GM12878 (cell line): ENCODE results near the gene ACVR1B. TPM values are rescaled to one million over a fixed set of nuclear protein-coding genes. Genes with fewer than 3 reads are reported as not detected.

Source experiments
- ATAC-seq: fragments of 200-7000 bp; cut with Tn5 transposase; 3 replicates; pipeline ENCODE4 v1.9.1; 2020; ENCODE audit warnings: mild to moderate bottlenecking, moderate library complexity
- BruUV-seq: library from RNA; stranded (reverse); fragments of 400-500 nt; replicated peaks from 2 replicates; lab custom pipeline; 2021; lab: Mats Ljungman, UMichigan
- CTCF ChIA-PET: fragments of 300-600 bp; sonication (Branson Sonifier 250); formaldehyde crosslinking; extraction: SDS; loops from one replicate; lab custom pipeline; 2021; ENCODE audit warnings: inconsistent platforms; lab: Yijun Ruan, JAX
- POLR2A ChIA-PET: fragments of 350-600 bp; formaldehyde crosslinking; extraction: SDS; loops from one replicate; lab custom pipeline; 2021; ENCODE audit warnings: inconsistent platforms; lab: Charles Lee
- RAD21 ChIA-PET: fragments of 300-600 bp; sonication (Branson Sonifier 250); formaldehyde crosslinking; loops from one replicate; lab custom pipeline; 2023; ENCODE audit warnings: antibody characterized with exemption; ENCODE audit not compliant: unreplicated experiment; lab: Charles Lee
- SMC1A ChIA-PET: fragments of 300-600 bp; sonication (Branson Sonifier 250); formaldehyde crosslinking; loops from one replicate; lab custom pipeline; 2023; ENCODE audit not compliant: unreplicated experiment, uncharacterized antibody; lab: Charles Lee
- DNase-seq: peaks from one replicate; pipeline ENCODE4 v3.0.0-alpha.2; 2011; ENCODE audit warnings: low read depth, low spot score
- FAIRE-seq: peaks from 3 replicates; lab custom pipeline; 2011; peaks lifted over from hg19 to GRCh38; lab: Jason Lieb, UNC
- H2AFZ ChIP-seq: 2 replicates; pipeline ENCODE4 v1.6.0; 2011; ENCODE audit warnings: low read depth, low read length, control low read depth; ENCODE audit not compliant: control insufficient read depth
- H3K27ac ChIP-seq: 2 replicates; pipeline ENCODE4 v1.5.1; 2011; ENCODE audit warnings: control low read depth; ENCODE audit not compliant: control insufficient read depth, insufficient read depth
- H3K27me3 ChIP-seq, 2 experiments: replicated peaks in 1 of 2; 2 replicates each; pipeline versions ENCODE4 v1.6.0 to v1.6.1; 2011; ENCODE audit warnings: low read length in 1 of 2; ENCODE audit not compliant: control insufficient read depth in 2 of 2, insufficient read depth in 2 of 2
- H3K36me3 ChIP-seq, 2 experiments: 2 replicates each; pipeline ENCODE4 v1.5.1; 2011; ENCODE audit warnings: low read length in 1 of 2; ENCODE audit not compliant: control insufficient read depth in 2 of 2, insufficient read depth in 2 of 2
- H3K4me1 ChIP-seq: 2 replicates; pipeline ENCODE4 v1.6.1; 2011; ENCODE audit warnings: mild to moderate bottlenecking, low read length, moderate library complexity, mixed read lengths; ENCODE audit not compliant: control insufficient read depth, insufficient read depth
- H3K4me2 ChIP-seq: 2 replicates; pipeline ENCODE4 v1.6.0; 2011; ENCODE audit warnings: control low read depth; ENCODE audit not compliant: control insufficient read depth, insufficient read depth
- H3K4me3 ChIP-seq: fragments of 200-600 bp; sonication (generic); 2 replicates; pipeline ENCODE4 v1.5.1; 2016
- H3K79me2 ChIP-seq: 2 replicates; pipeline ENCODE4 v1.6.0; 2011; ENCODE audit warnings: low read length; ENCODE audit not compliant: control insufficient read depth, insufficient read depth
- H3K9ac ChIP-seq: 2 replicates; pipeline ENCODE4 v1.8.0; 2011; ENCODE audit warnings: low read length, control low read depth, mixed read lengths; ENCODE audit not compliant: control insufficient read depth, insufficient read depth
- H3K9me3 ChIP-seq: replicated peaks from 3 replicates; pipeline ENCODE4 v1.5.1; 2011; ENCODE audit warnings: mild to moderate bottlenecking, low read length; ENCODE audit not compliant: control insufficient read depth, insufficient read depth
- H4K20me1 ChIP-seq: 2 replicates; pipeline ENCODE4 v1.6.0; 2011; ENCODE audit not compliant: control insufficient read depth, insufficient read depth
- CBX5 ChIP-seq: sonication (generic); IDR thresholded peaks from 2 replicates; pipeline ENCODE4 v1.6.1; 2016; ENCODE audit warnings: low read depth, moderate library complexity, mild to moderate bottlenecking, inconsistent platforms
- EZH2 ChIP-seq: IDR thresholded peaks from 2 replicates; pipeline ENCODE4 v1.6.1; 2012; ENCODE audit warnings: low read depth, mild to moderate bottlenecking, control low read depth, inconsistent platforms, low read length, borderline replicate concordance; ENCODE audit not compliant: control insufficient read depth
- GATAD2B ChIP-seq: fragments of 450-650 bp; conservative IDR thresholded peaks from 2 replicates; pipeline ENCODE4 v1.6.1; 2017; ENCODE audit warnings: low read depth, mild to moderate bottlenecking, moderate library complexity
- IRF5 ChIP-seq: fragments of 450-650 bp; IDR thresholded peaks from 2 replicates; pipeline ENCODE4 v1.6.1; 2017; ENCODE audit warnings: borderline replicate concordance
- MXI1 ChIP-seq: fragments of 150-350 bp; IDR thresholded peaks from 2 replicates; pipeline ENCODE4 v1.6.1; 2011; ENCODE audit warnings: low read depth, mild to moderate bottlenecking, inconsistent platforms, low read length, improper control_type of control experiment
- POLR2A ChIP-seq: IDR thresholded peaks from 2 replicates; pipeline ENCODE4 v1.6.1; 2011; ENCODE audit warnings: low read depth, mild to moderate bottlenecking, low read length
- SKIL ChIP-seq: fragments of 450-650 bp; IDR thresholded peaks from 2 replicates; pipeline ENCODE4 v1.6.1; 2017; ENCODE audit warnings: mild to moderate bottlenecking, low read depth, inconsistent platforms; ENCODE audit not compliant: poor library complexity, severe bottlenecking
- TCF7 ChIP-seq: IDR thresholded peaks from 2 replicates; pipeline ENCODE4 v1.6.1; 2014; ENCODE audit warnings: antibody characterized with exemption, borderline replicate concordance
- ZBTB40 ChIP-seq: fragments of 450-650 bp; IDR thresholded peaks from 2 replicates; pipeline ENCODE4 v1.6.1; 2016; ENCODE audit warnings: mild to moderate bottlenecking, moderate library complexity, borderline replicate concordance
- WGBS: methylation state at CpG from one replicate; pipeline ENCODE4 v1.1.6; 2016; ENCODE audit warnings: low lambda C conversion rate; ENCODE audit not compliant: insufficient replicate concordance, insufficient coverage; ENCODE audit errors: missing lambda C conversion rate; 5-methylcytosine and 5-hydroxymethylcytosine counted together
- in situ Hi-C: fragments of 300-500 bp; cut with MboI; formaldehyde crosslinking; loops from 9 replicates; pipeline ENCODE4 v1.14.3; 2018; ENCODE audit warnings: mixed read lengths
- intact Hi-C: fragments of 100-400 bp; cut with micrococcal nuclease; formaldehyde crosslinking; loops from one replicate; pipeline ENCODE4 v1.14.2; 2022; ENCODE audit not compliant: unreplicated experiment
- polyA plus RNA-seq, 11 experiments: library from polyadenylated mRNA; depleted of rRNA in 4 of 11; unstranded in 6 of 11; stranded (reverse) in 5 of 11; fragments of >200 nt; fragmentation: Nextera tagmentation in 4 of 11; fragmentation: Illumina TruSeq in 1 of 11; extraction: Ambion mirVana in 4 of 11; extraction: Trizol in 1 of 11; gene quantifications; 1 replicate in 1 of 11; 2 replicates in 10 of 11; pipeline versions ENCODE4 v1.2.1 to v1.2.3, GENCODE V29; 2011 to 2016; ENCODE audit warnings: inconsistent platforms in 2 of 11, missing spikeins in 2 of 11, low read depth in 1 of 11
- total RNA-seq, 4 experiments: library from RNA; depleted of rRNA in 3 of 4; stranded (reverse); fragments of >200 nt in 3 of 4; fragmentation: Illumina TruSeq in 1 of 4; extraction: Trizol in 1 of 4; gene quantifications; 2 replicates each; pipeline versions ENCODE4 v1.2.1 to v1.2.3, GENCODE V29; 2013 to 2021

Gene ACVR1B
- total and polyA plus RNA-seq, 10 of the 15 experiments (the other 5 are each of a cell fraction or from before 2014, with no cell fraction given): 0.02 to 0.69 (median 0.16) TPM; not detected in 2

- no peak overlapping the region for H3K4me2 ChIP-seq
- H3K9ac ChIP-seq: no peak overlapping the region
- WGBS: 48% methylated on average over 5 of the region's 5 CpGs
- no peaks in the 10 kb centered on the region for H3K4me1 ChIP-seq
- no peak overlapping the region for H3K4me3 ChIP-seq
- ChIA-PET POLR2A (no interaction called here), RAD21 (interaction anchor here (1.8 to 5.5 kb wide), 4 partner anchors 12 to 130 kb away, joined by 7 to 54 read pairs (median 10); no protein-coding TSS in a partner anchor), SMC1A (interaction anchor here (1.7 to 3.6 kb wide), 4 partner anchors 11 to 126 kb away, joined by 5 to 28 read pairs (median 16); no protein-coding TSS in a partner anchor), CTCF (interaction anchor here (0.6 to 14.4 kb wide), 13 partner anchors 8 to 183 kb away, joined by 3 to 334 read pairs (median 6); no protein-coding TSS in a partner anchor)
- no peaks in the 10 kb centered on the region for H3K79me2 ChIP-seq
- ATAC-seq: no peak
- no peak for DNase-seq
- no peaks in the 10 kb centered on the region; a peak in 1 of 4 replicates for H3K27me3 ChIP-seq
- intact Hi-C loops (no loop called here), in situ Hi-C loops (no loop called here)
- H2AFZ ChIP-seq: no peak overlapping the region
- H3K36me3 ChIP-seq: no peaks in the 10 kb centered on the region
- TF ChIP-seq POLR2A (no peak), EZH2 (no peak), GATAD2B (no peak), IRF5 (no peak), SKIL (no peak), MXI1 (no peak), ZBTB40 (no peak), CBX5 (no peak), TCF7 (no peak)
- no peak for FAIRE-seq
- BruUV-seq: no TSS peak
- H3K27ac ChIP-seq: no peak overlapping the region
- H3K9me3 ChIP-seq: no peaks in the 10 kb centered on the region
- no peaks in the 10 kb centered on the region for H4K20me1 ChIP-seq
Observed at GRCh38 chr12:51992246-51992645, 40.7 kb downstream of the ACVR1B start.
